ENCODE results near the gene FBXO9.
"Not testable (repeated sequence)": the region's sequence is repeated elsewhere in the genome, so short reads cannot be mapped to it uniquely, and the experiment has no call there.

FBXO9 gene

GRCh38 chr6:53048431-53049195 lies 16.6 kb upstream of the FBXO9 start:
- DNase-seq: no peak

DNA sequence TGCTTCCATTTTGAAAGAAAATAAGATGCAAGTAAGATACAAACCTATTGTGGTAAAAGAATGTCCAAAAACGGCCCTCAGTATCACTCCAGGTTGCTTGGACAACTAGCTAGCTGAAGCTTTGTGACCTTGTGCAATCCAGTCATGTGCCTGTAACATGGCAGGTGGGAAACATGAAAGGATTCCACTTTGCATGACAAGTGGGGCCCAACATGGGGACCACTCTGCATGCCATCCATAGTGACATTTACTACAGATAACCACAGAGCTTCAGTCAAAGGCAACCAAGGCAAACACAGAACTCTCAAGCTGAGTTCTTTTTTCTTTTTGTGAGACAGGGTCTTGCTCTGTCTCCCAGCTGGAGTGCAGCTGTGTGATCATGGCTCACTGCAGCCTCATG lies 15.8 kb upstream of the FBXO9 start:
- no peak for DNase-seq

DNA sequence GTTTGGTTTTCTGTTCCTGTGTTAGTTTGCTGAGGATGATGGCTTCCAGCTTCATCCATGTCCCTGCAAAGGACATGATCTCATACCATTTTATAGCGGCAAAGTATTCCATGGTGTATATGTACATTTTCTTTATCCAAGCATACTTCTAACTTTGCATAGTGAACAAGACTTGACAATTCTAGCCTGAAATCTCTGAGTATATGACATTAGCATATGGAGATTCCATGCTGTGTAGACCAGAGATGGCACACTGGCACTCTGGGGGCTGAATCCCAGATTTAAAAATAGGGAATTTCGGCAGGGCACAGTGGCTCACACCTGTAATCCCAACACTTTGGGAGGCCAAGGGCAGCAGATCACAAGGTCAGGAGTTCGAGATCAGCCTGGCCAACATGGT lies 13.1 kb upstream of the FBXO9 start:
- not testable (repeated sequence) for DNase-seq

DNA sequence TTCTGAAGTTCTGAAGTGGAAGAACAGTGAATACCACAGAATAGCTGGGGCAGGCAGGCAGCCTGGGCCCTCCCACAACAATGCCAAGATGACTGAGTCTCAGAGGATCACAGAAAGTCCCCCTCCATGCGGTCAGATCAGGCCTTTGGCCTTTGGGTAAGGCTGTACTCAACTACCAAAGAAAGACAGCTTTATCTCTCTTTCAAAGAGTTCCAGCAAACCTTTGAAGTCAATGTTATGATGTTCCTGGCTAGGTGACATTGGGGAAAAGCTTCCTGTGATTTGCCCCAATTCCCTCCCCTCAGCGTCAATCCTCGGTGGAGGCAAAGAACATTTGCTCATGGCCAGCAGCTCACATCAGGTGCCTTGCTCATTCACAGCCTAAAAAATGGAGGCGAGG lies 10.7 kb upstream of the FBXO9 start:
- DNase-seq: no peak

- no peak for DNase-seq
Observed at GRCh38 chr6:53055873-53056272, 9.3 kb upstream of the FBXO9 start.

GRCh38 chr6:53056273-53056672 lies 8.9 kb upstream of the FBXO9 start:
- DNase-seq: no peak

- DNase-seq: no peak
Observed at GRCh38 chr6:53058388-53059195, 6.6 kb upstream of the FBXO9 start.

- no peak for DNase-seq
Observed at GRCh38 chr6:53059648-53060589, 5.3 kb upstream of the FBXO9 start.

GRCh38 chr6:53062169-53062539 lies 3.0 kb upstream of the FBXO9 start:
- no peak for DNase-seq

GRCh38 chr6:53064255-53064654 lies 949 bp upstream of the FBXO9 start:
- DNase-seq: not testable (repeated sequence)

- peak; percentile 93 for DNase-seq
Observed at GRCh38 chr6:53064726-53065265, 408 bp upstream of the FBXO9 start.

DNA sequence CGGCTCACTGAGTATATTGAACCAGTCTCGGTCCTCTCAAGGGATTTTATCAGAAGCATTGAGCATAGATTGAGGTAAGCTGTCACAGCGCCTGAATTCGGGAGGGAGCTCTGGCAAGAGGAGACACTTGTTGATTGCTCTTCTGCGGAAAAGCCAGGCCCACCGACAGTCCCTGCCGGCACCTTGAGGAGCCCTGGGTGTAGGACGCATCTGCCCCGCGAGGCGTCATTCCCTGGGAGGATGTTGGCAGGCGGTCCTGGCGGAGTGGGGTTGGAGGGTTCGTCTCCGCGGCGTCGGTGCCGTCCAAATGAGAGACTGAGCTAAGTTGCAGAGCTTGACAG lies 843 bp downstream of the FBXO9 start:
- DNase-seq: no peak

DNA sequence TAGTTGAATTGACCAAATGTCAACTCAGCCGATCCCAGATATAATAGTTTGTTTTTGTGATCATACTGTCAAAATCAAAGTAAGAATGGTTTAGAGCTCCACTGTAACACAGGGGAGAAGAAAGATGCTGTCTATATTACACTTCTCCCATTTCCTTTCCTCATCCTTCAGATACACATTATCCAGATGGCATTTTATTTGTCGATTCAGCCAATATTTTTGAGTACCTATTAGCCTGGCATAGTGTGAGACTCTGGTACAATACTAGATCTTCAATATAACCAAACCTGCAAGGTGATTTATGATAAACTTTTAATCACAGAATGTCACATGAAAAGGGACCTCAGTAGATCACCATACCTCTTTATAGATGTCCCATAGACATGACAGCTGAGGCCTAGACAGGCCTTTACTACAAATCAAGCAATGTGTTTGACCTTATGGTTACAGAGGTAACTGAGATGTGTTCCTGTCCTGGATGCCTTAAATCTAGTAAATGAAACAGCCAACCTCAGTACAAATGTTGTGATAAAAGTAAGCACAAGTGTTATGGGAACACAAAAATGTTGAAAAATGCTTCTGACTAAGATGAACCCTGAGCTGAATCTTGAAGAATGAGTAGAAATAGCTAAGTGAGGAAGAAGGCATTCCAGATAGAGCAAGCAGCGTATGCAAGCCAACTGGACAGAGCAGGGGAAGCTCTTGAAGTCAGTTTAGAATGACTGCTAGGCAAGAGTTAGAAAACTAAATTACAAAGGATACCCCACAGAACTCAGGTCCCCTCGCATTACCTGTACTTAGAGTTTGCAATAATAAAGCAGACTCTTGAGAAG lies 1.9 kb downstream of the FBXO9 start:
- no peak for DNase-seq

GRCh38 chr6:53067849-53068361 lies 2.7 kb downstream of the FBXO9 start:
- DNase-seq: no peak

GRCh38 chr6:53069427-53069826 lies 4.2 kb downstream of the FBXO9 start:
- no peak for DNase-seq

GRCh38 chr6:53070806-53071205 lies 5.6 kb downstream of the FBXO9 start:
- DNase-seq: no peak

DNA sequence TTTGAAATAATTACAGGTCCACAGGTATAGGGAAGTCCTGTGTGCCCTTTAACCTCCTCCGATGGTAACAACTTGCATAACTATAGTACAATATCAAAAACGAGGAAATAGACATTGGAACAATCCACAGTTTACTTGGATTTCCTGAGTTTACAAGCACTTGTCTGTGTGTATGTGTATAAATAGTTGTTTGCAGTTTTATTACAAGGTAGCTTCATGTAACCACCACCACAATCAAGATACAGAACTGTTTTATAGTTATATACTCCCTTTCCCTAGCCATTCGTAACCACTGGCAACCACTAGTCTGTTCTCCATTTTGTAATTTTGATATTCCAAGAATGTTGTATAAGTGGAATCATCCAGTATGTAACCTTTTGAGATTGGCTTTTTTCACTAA lies 9.1 kb downstream of the FBXO9 start:
- no peak for DNase-seq

GRCh38 chr6:53080813-53081212 lies 15.6 kb downstream of the FBXO9 start:
- no peak for DNase-seq

GRCh38 chr6:53086302-53086701 lies 21.1 kb downstream of the FBXO9 start:
- DNase-seq: no peak

- no peak for DNase-seq
Observed at GRCh38 chr6:53089948-53090347, 24.7 kb downstream of the FBXO9 start.

- no peak for DNase-seq
Observed at GRCh38 chr6:53090576-53090975, 25.4 kb downstream of the FBXO9 start.

GRCh38 chr6:53095270-53095669 lies 30.1 kb downstream of the FBXO9 start:
- DNase-seq: no peak

Data from NK-92 treated with Interleukin-12 subunit alpha and Interleukin-12 subunit beta, amount 100 ng/mL, for 24 hours (cell line).